Measurements from ENCODE around the gene FILIP1.
A peak's percentile ranks its signal among the peaks of the same experiment; 100 is the strongest.

FILIP1 gene

GRCh38 chr6:75381877-75382633 lies 111.5 kb downstream of the FILIP1 start:
- H2BK5ac ChIP-seq (ENCODE audit: low read depth, low read length, poor library complexity), result no peak overlapping the region
- no CpG with 5 or more reads among the region's 2 CpGs for WGBS (ENCODE audit: extremely low coverage, insufficient coverage, insufficient read length)
- H3K14ac ChIP-seq (ENCODE audit: low read length), result no peak overlapping the region
- no peak overlapping the region for H3K9ac ChIP-seq (ENCODE audit: low read length)
- no peaks in the 10 kb centered on the region for H3K27me3 ChIP-seq (ENCODE audit: insufficient read depth, low read length)
- H3K4me2 ChIP-seq (ENCODE audit: low read length), result no peak overlapping the region
- no peak overlapping the region for H4K91ac ChIP-seq (ENCODE audit: low read depth, low read length)
- no peak overlapping the region for H3K4me3 ChIP-seq (ENCODE audit: low read depth, low read length)
- H2BK120ac ChIP-seq (ENCODE audit: insufficient read depth, low read length, poor library complexity), result no peak overlapping the region
- no peak overlapping the region for H3K4ac ChIP-seq (ENCODE audit: low read depth, low read length)
- H2BK12ac ChIP-seq (ENCODE audit: low read length), result no peak overlapping the region
- H2AFZ ChIP-seq (ENCODE audit: insufficient read depth, low read length, poor library complexity), result no peak overlapping the region
- H3K18ac ChIP-seq (ENCODE audit: low read length), result no peak overlapping the region
- H3K27ac ChIP-seq (ENCODE audit: low read depth, low read length), result no peak overlapping the region
- H3K9me3 ChIP-seq (ENCODE audit: insufficient read depth, low read depth, low read length), result no peaks in the 10 kb centered on the region
- H4K8ac ChIP-seq (ENCODE audit: low read depth, low read length), result no peak overlapping the region
- peaks cover 3 to 10% of the 10 kb centered on the region in 2 experiments for H3K4me1 ChIP-seq (ENCODE audit: control insufficient read depth in 1 of 2, insufficient read depth in 2 of 2, low read length in 2 of 2)
- H3K36me3 ChIP-seq (ENCODE audit: control insufficient read depth in 1 of 2, insufficient read depth in 2 of 2, low read length in 2 of 2), result no peaks in the 10 kb centered on the region
- no peaks in the 10 kb centered on the region for H3K79me2 ChIP-seq (ENCODE audit: control insufficient read depth, insufficient read depth, low read length, poor library complexity)
- H3K23ac ChIP-seq (ENCODE audit: low read length), result no peak overlapping the region
- H3K79me1 ChIP-seq (ENCODE audit: low read length), result peaks cover 3% of the 10 kb centered on the region
- DNase-seq, result no peak
- H2AK5ac ChIP-seq (ENCODE audit: low read length), result no peak overlapping the region
- H4K12ac ChIP-seq (ENCODE audit: low read depth, low read length), result no peak overlapping the region

GRCh38 chr6:75379536-75379935 lies 114.1 kb downstream of the FILIP1 start:
- Histone ChIP-seq H3K23ac (ENCODE audit: low read length) (no peak overlapping the region), H4K12ac (ENCODE audit: low read depth, low read length) (peak overlapping the region; percentile 7), H2AFZ (ENCODE audit: insufficient read depth, low read length, poor library complexity) (no peak overlapping the region), H3K4me1 (ENCODE audit: control insufficient read depth in 1 of 2, insufficient read depth in 2 of 2, low read length in 2 of 2) (peaks cover 5 to 15% of the 10 kb centered on the region in 2 experiments), H3K9ac (ENCODE audit: low read length) (no peak overlapping the region), H4K91ac (ENCODE audit: low read depth, low read length) (peak overlapping the region; percentile 89), H3K27me3 (ENCODE audit: insufficient read depth, low read length) (no peaks in the 10 kb centered on the region), H3K79me1 (ENCODE audit: low read length) (peaks cover 3% of the 10 kb centered on the region), H3K9me3 (ENCODE audit: insufficient read depth, low read depth, low read length) (no peaks in the 10 kb centered on the region), H3K18ac (ENCODE audit: low read length) (no peak overlapping the region), H4K8ac (ENCODE audit: low read depth, low read length) (peak overlapping the region; percentile 43), H2AK5ac (ENCODE audit: low read length) (no peak overlapping the region), H2BK12ac (ENCODE audit: low read length) (peak overlapping the region; percentile 82), H3K14ac (ENCODE audit: low read length) (peak overlapping the region; percentile 85), H3K4me2 (ENCODE audit: low read length) (no peak overlapping the region), H3K27ac (ENCODE audit: low read depth, low read length) (peak overlapping the region; percentile 49), H3K36me3 (ENCODE audit: control insufficient read depth in 1 of 2, insufficient read depth in 2 of 2, low read length in 2 of 2) (no peaks in the 10 kb centered on the region), H3K4ac (ENCODE audit: low read depth, low read length) (no peak overlapping the region), H2BK5ac (ENCODE audit: low read depth, low read length, poor library complexity) (peak overlapping the region; percentile 88), H3K79me2 (ENCODE audit: control insufficient read depth, insufficient read depth, low read length, poor library complexity) (no peaks in the 10 kb centered on the region), H3K4me3 (ENCODE audit: low read depth, low read length) (no peak overlapping the region), H2BK120ac (ENCODE audit: insufficient read depth, low read length, poor library complexity) (peak overlapping the region; percentile 31)
- DNase-seq, result peak; percentile 62 to 74
- no CpG with 5 or more reads among the region's 4 CpGs for WGBS (ENCODE audit: extremely low coverage, insufficient coverage, insufficient read length)

- Histone ChIP-seq H2BK120ac (ENCODE audit: insufficient read depth, low read length, poor library complexity) (no peak overlapping the region), H3K9ac (ENCODE audit: low read length) (no peak overlapping the region), H3K79me2 (ENCODE audit: control insufficient read depth, insufficient read depth, low read length, poor library complexity) (no peaks in the 10 kb centered on the region), H4K91ac (ENCODE audit: low read depth, low read length) (no peak overlapping the region), H2AK5ac (ENCODE audit: low read length) (no peak overlapping the region), H3K36me3 (ENCODE audit: control insufficient read depth in 1 of 2, insufficient read depth in 2 of 2, low read length in 2 of 2) (no peaks in the 10 kb centered on the region), H3K14ac (ENCODE audit: low read length) (no peak overlapping the region), H2BK12ac (ENCODE audit: low read length) (peak overlapping the region; percentile 32), H3K4me3 (ENCODE audit: low read depth, low read length) (no peak overlapping the region), H4K12ac (ENCODE audit: low read depth, low read length) (no peak overlapping the region), H3K79me1 (ENCODE audit: low read length) (peaks cover 3% of the 10 kb centered on the region), H3K23ac (ENCODE audit: low read length) (no peak overlapping the region), H2AFZ (ENCODE audit: insufficient read depth, low read length, poor library complexity) (no peak overlapping the region), H3K27ac (ENCODE audit: low read depth, low read length) (peak overlapping the region; percentile 87), H2BK5ac (ENCODE audit: low read depth, low read length, poor library complexity) (no peak overlapping the region), H3K18ac (ENCODE audit: low read length) (no peak overlapping the region), H3K4me1 (ENCODE audit: control insufficient read depth in 1 of 2, insufficient read depth in 2 of 2, low read length in 2 of 2) (peaks cover 5 to 15% of the 10 kb centered on the region in 2 experiments), H3K9me3 (ENCODE audit: insufficient read depth, low read depth, low read length) (no peaks in the 10 kb centered on the region), H4K8ac (ENCODE audit: low read depth, low read length) (no peak overlapping the region), H3K4me2 (ENCODE audit: low read length) (no peak overlapping the region), H3K27me3 (ENCODE audit: insufficient read depth, low read length) (no peaks in the 10 kb centered on the region), H3K4ac (ENCODE audit: low read depth, low read length) (no peak overlapping the region)
- DNase-seq, result peak; percentile 80 to 92
- WGBS (ENCODE audit: extremely low coverage, insufficient coverage, insufficient read length), result no CpG with 5 or more reads among the region's 2 CpGs
Measured at GRCh38 chr6:75378101-75378500, 115.5 kb downstream of the FILIP1 start.

- no peak overlapping the region for H3K23ac ChIP-seq (ENCODE audit: low read length)
- peaks cover 3% of the 10 kb centered on the region for H3K79me1 ChIP-seq (ENCODE audit: low read length)
- H2BK120ac ChIP-seq (ENCODE audit: insufficient read depth, low read length, poor library complexity), result no peak overlapping the region
- no peak overlapping the region for H2AK5ac ChIP-seq (ENCODE audit: low read length)
- H3K4me2 ChIP-seq (ENCODE audit: low read length), result no peak overlapping the region
- WGBS (ENCODE audit: extremely low coverage, insufficient coverage, insufficient read length), result no CpG with 5 or more reads among the region's 3 CpGs
- no peak overlapping the region for H4K12ac ChIP-seq (ENCODE audit: low read depth, low read length)
- no peaks in the 10 kb centered on the region for H3K36me3 ChIP-seq (ENCODE audit: control insufficient read depth in 1 of 2, insufficient read depth in 2 of 2, low read length in 2 of 2)
- H3K4me1 ChIP-seq (ENCODE audit: control insufficient read depth in 1 of 2, insufficient read depth in 2 of 2, low read length in 2 of 2), result peaks cover 5 to 15% of the 10 kb centered on the region in 2 experiments
- H3K9me3 ChIP-seq (ENCODE audit: insufficient read depth, low read depth, low read length), result no peaks in the 10 kb centered on the region
- H3K27me3 ChIP-seq (ENCODE audit: insufficient read depth, low read length), result no peaks in the 10 kb centered on the region
- peak overlapping the region; percentile 52 for H3K4ac ChIP-seq (ENCODE audit: low read depth, low read length)
- no peak overlapping the region for H4K8ac ChIP-seq (ENCODE audit: low read depth, low read length)
- no peak overlapping the region for H3K14ac ChIP-seq (ENCODE audit: low read length)
- no peak overlapping the region for H3K9ac ChIP-seq (ENCODE audit: low read length)
- peak overlapping the region; percentile 37 for H2BK12ac ChIP-seq (ENCODE audit: low read length)
- no peak for DNase-seq
- no peak overlapping the region for H2AFZ ChIP-seq (ENCODE audit: insufficient read depth, low read length, poor library complexity)
- no peaks in the 10 kb centered on the region for H3K79me2 ChIP-seq (ENCODE audit: control insufficient read depth, insufficient read depth, low read length, poor library complexity)
- H3K27ac ChIP-seq (ENCODE audit: low read depth, low read length), result no peak overlapping the region
- H2BK5ac ChIP-seq (ENCODE audit: low read depth, low read length, poor library complexity), result no peak overlapping the region
- H4K91ac ChIP-seq (ENCODE audit: low read depth, low read length), result peak overlapping the region; percentile 25
- no peak overlapping the region for H3K4me3 ChIP-seq (ENCODE audit: low read depth, low read length)
- no peak overlapping the region for H3K18ac ChIP-seq (ENCODE audit: low read length)
Measured at GRCh38 chr6:75377386-75377785, 116.2 kb downstream of the FILIP1 start.
